Liver (tissue), 9 donors: ENCODE results near the gene ZKSCAN7. TPM values are rescaled to one million over a fixed set of nuclear protein-coding genes. Genes with fewer than 3 reads are reported as not detected.

Source experiments
- DNase-seq: peaks from one replicate; pipeline ENCODE4 v3.0.0-alpha.2; 2017; ENCODE audit warnings: low spot score
- H3K27ac ChIP-seq, 2 donors: one replicate each; pipeline ENCODE4 v1.7.0; 2013; ENCODE audit warnings: inconsistent platforms in 2 of 2, low read length in 2 of 2, control low read depth in 1 of 2, low read depth in 1 of 2, mild to moderate bottlenecking in 1 of 2
- H3K27me3 ChIP-seq, 4 donors: one replicate each; pipeline versions ENCODE4 v1.6.1 to v1.7.0; 2013; ENCODE audit warnings: low read length in 3 of 4, inconsistent platforms in 1 of 4, mild to moderate bottlenecking in 1 of 4, moderate library complexity in 1 of 4; ENCODE audit not compliant: control insufficient read depth in 4 of 4, insufficient read depth in 4 of 4
- H3K36me3 ChIP-seq, 4 donors: one replicate each; pipeline versions ENCODE4 v1.6.1 to v1.7.0; 2013; ENCODE audit warnings: low read length in 3 of 4, mild to moderate bottlenecking in 3 of 4, low read depth in 1 of 4, moderate library complexity in 1 of 4; ENCODE audit not compliant: control insufficient read depth in 4 of 4, insufficient read depth in 3 of 4
- H3K4me1 ChIP-seq, 4 donors: one replicate each; pipeline versions ENCODE4 v1.6.1 to v1.7.0; 2013; ENCODE audit warnings: low read length in 3 of 4, mild to moderate bottlenecking in 3 of 4, moderate library complexity in 1 of 4; ENCODE audit not compliant: control insufficient read depth in 4 of 4, insufficient read depth in 4 of 4
- H3K4me3 ChIP-seq, 3 donors: one replicate each; pipeline versions ENCODE4 v1.6.1 to v1.7.0; 2013; ENCODE audit warnings: low read length in 3 of 3, control low read depth in 1 of 3, low read depth in 1 of 3, mild to moderate bottlenecking in 1 of 3
- H3K9ac ChIP-seq, 2 donors: one replicate each; pipeline ENCODE4 v1.7.0; 2013; ENCODE audit warnings: low read length in 2 of 2, mild to moderate bottlenecking in 2 of 2, moderate library complexity in 2 of 2, control low read depth in 1 of 2, low read depth in 1 of 2
- H3K9me3 ChIP-seq, 4 donors: one replicate each; pipeline versions ENCODE4 v1.6.1 to v1.7.0; 2013; ENCODE audit warnings: low read length in 3 of 4; ENCODE audit not compliant: control insufficient read depth in 4 of 4
- EGR1 ChIP-seq, 2 donors: IDR thresholded peaks; 2 replicates each; pipeline ENCODE4 v1.6.1; 2016 to 2018; ENCODE audit warnings: antibody characterized with exemption in 2 of 2, low read depth in 2 of 2
- FOXA1 ChIP-seq: IDR thresholded peaks from 2 replicates; pipeline ENCODE4 v1.6.1; 2016; ENCODE audit warnings: antibody characterized with exemption
- FOXA2 ChIP-seq: IDR thresholded peaks from 2 replicates; pipeline ENCODE4 v1.6.1; 2016; ENCODE audit warnings: antibody characterized with exemption
- GABPA ChIP-seq, 2 donors: IDR thresholded peaks in 1 of 2; conservative IDR thresholded peaks in 1 of 2; 2 replicates each; pipeline ENCODE4 v1.6.1; 2016; ENCODE audit warnings: antibody characterized with exemption in 2 of 2, mild to moderate bottlenecking in 1 of 2, moderate library complexity in 1 of 2
- HNF4A ChIP-seq, 2 donors: conservative IDR thresholded peaks; 2 replicates each; pipeline ENCODE4 v1.6.1; 2016; ENCODE audit warnings: antibody characterized with exemption in 2 of 2, mild to moderate bottlenecking in 2 of 2
- HNF4G ChIP-seq: IDR thresholded peaks from 2 replicates; pipeline ENCODE4 v1.6.1; 2016; ENCODE audit warnings: antibody characterized with exemption
- JUND ChIP-seq, 2 donors: IDR thresholded peaks; 2 replicates each; pipeline ENCODE4 v1.6.1; 2016; ENCODE audit warnings: antibody characterized with exemption in 2 of 2
- NR2F2 ChIP-seq: IDR thresholded peaks from 2 replicates; pipeline ENCODE4 v1.6.1; 2016; ENCODE audit warnings: antibody characterized with exemption
- RAD21 ChIP-seq, 2 donors: IDR thresholded peaks; 2 replicates each; pipeline ENCODE4 v1.6.1; 2016; ENCODE audit warnings: antibody characterized with exemption in 2 of 2, mild to moderate bottlenecking in 2 of 2
- RXRA ChIP-seq, 2 donors: IDR thresholded peaks; 2 replicates each; pipeline ENCODE4 v1.6.1; 2017 to 2018; ENCODE audit warnings: antibody characterized with exemption in 2 of 2, mild to moderate bottlenecking in 1 of 2
- SP1 ChIP-seq: IDR thresholded peaks from 2 replicates; pipeline ENCODE4 v1.6.1; 2018; ENCODE audit warnings: antibody characterized with exemption, mild to moderate bottlenecking
- TAF1 ChIP-seq: conservative IDR thresholded peaks from 2 replicates; pipeline ENCODE4 v1.6.1; 2016; ENCODE audit warnings: antibody characterized with exemption, mild to moderate bottlenecking
- YY1 ChIP-seq: IDR thresholded peaks from 2 replicates; pipeline ENCODE4 v1.6.1; 2016; ENCODE audit warnings: antibody characterized with exemption, mild to moderate bottlenecking
- WGBS: extraction: QIAGEN DNeasy Blood & Tissue Kit; methylation state at CpG from one replicate; pipeline ENCODE4 v1.1.7; 2013; 5-methylcytosine and 5-hydroxymethylcytosine counted together
- polyA plus RNA-seq, 2 donors: library from polyadenylated mRNA; stranded (reverse) in 1 of 2; unstranded in 1 of 2; fragments of 200-250 nt in 1 of 2; fragments of >200 nt in 1 of 2; fragmentation: Nextera tagmentation in 1 of 2; extraction: Ambion mirVana in 1 of 2; gene quantifications; one replicate each; pipeline versions ENCODE4 v1.2.1 to v1.2.3, GENCODE V29; 2013 to 2015
- total RNA-seq, 2 donors: library from RNA; depleted of rRNA; stranded (reverse); fragments of >200 nt; gene quantifications; one replicate each; pipeline ENCODE4 v1.2.3, GENCODE V29; 2014
- TF ChIP-seq, protein P1 (sequence below): IDR thresholded peaks from 2 replicates; pipeline ENCODE4 v1.6.1; 2016; ENCODE audit warnings: antibody characterized with exemption, mild to moderate bottlenecking
- TF ChIP-seq, protein P2 (sequence below): fragments of 150-350 bp; IDR thresholded peaks from 2 replicates; pipeline ENCODE4 v1.5.1; 2017; ENCODE audit warnings: improper control_type of control experiment, low read depth, low read length; ENCODE audit not compliant: missing input control
- TF ChIP-seq, protein P3 (sequence below): IDR thresholded peaks from 2 replicates; pipeline ENCODE4 v1.6.1; 2016; ENCODE audit warnings: antibody characterized with exemption
- TF ChIP-seq, protein P4 (sequence below): IDR thresholded peaks from 2 replicates; pipeline ENCODE4 v1.6.1; 2016; ENCODE audit warnings: antibody characterized with exemption
- TF ChIP-seq, protein P5 (sequence below): IDR thresholded peaks from 2 replicates; pipeline ENCODE4 v1.6.1; 2016; ENCODE audit warnings: antibody characterized with exemption
- donor health status: healthy.
- donor health status: healthy.
- donor health status: healthy.
- donor health status: healthy.
- donor health status: healthy.

ZKSCAN7 gene
- total and polyA plus RNA-seq, 4 donors = 1.1 to 4.4 (median 2.2) TPM

DNA sequence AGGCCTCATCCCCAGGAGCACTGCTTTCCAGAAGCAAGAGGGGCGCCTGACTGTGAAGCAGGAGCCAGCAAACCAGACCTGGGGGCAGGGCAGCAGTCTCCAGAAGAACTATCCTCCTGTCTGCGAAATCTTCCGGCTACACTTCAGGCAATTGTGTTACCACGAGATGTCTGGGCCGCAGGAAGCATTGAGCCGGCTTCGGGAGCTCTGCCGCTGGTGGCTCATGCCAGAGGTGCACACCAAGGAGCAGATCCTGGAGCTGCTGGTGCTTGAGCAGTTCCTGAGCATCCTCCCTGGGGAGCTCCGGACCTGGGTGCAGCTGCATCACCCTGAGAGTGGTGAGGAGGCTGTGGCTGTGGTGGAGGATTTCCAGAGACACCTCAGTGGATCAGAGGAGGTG, 2.1 kb downstream of the ZKSCAN7 start (continued):
- TF ChIP-seq, protein P1, sequence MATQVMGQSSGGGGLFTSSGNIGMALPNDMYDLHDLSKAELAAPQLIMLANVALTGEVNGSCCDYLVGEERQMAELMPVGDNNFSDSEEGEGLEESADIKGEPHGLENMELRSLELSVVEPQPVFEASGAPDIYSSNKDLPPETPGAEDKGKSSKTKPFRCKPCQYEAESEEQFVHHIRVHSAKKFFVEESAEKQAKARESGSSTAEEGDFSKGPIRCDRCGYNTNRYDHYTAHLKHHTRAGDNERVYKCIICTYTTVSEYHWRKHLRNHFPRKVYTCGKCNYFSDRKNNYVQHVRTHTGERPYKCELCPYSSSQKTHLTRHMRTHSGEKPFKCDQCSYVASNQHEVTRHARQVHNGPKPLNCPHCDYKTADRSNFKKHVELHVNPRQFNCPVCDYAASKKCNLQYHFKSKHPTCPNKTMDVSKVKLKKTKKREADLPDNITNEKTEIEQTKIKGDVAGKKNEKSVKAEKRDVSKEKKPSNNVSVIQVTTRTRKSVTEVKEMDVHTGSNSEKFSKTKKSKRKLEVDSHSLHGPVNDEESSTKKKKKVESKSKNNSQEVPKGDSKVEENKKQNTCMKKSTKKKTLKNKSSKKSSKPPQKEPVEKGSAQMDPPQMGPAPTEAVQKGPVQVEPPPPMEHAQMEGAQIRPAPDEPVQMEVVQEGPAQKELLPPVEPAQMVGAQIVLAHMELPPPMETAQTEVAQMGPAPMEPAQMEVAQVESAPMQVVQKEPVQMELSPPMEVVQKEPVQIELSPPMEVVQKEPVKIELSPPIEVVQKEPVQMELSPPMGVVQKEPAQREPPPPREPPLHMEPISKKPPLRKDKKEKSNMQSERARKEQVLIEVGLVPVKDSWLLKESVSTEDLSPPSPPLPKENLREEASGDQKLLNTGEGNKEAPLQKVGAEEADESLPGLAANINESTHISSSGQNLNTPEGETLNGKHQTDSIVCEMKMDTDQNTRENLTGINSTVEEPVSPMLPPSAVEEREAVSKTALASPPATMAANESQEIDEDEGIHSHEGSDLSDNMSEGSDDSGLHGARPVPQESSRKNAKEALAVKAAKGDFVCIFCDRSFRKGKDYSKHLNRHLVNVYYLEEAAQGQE = no peak
- no peak for TF ChIP-seq GABPA (IDR thresholded peaks at IDR 0.05 in 1 of 2, conservative IDR thresholded peaks at IDR 0.05 in 1 of 2)
- no peak for TF ChIP-seq FOXA2

DNA sequence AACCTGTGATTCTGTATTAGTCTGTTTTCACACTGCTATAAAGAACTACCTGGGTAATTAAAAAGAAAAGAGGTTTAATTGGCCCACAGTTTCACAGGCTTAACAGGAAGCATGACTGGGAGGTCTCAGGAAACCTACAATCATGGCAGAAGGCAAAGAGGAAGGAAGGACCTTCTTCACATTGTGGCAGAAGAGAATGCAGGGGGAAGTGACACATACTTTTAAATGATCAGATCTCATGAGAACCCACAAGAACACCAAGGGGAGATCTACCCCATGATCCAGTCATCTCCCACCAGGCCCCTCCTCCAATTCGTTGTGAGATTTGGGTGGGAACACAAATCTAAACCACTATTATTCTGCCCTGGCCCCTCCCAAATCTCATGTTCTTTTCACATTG, 6.1 kb downstream of the ZKSCAN7 start:
- Histone ChIP-seq H3K36me3 (peaks cover 3 to 16% (median 9%) of the 10 kb centered on the region in 4 donors), H3K9me3 (peaks cover 5 to 10% (median 6%) of the 10 kb centered on the region in 4 donors), H3K27ac (no peak overlapping the region), H3K9ac (no peak overlapping the region), H3K4me1 (peaks cover 0 to 2% (median under 1%) of the 10 kb centered on the region in 4 donors), H3K27me3 (no peaks in the 10 kb centered on the region), H3K4me3 (no peak overlapping the region)
- DNase-seq = no peak
- 80% methylated on average over 1 of the region's 1 CpG for WGBS
- TF ChIP-seq, protein P1 = no peak
- TF ChIP-seq GABPA (IDR thresholded peaks at IDR 0.05 in 1 of 2, conservative IDR thresholded peaks at IDR 0.05 in 1 of 2) = no peak
- TF ChIP-seq FOXA1 = no peak
- TF ChIP-seq SP1 = no peak
- no peak for TF ChIP-seq FOXA2
- no peak for TF ChIP-seq JUND (IDR thresholded peaks at IDR 0.05)
- TF ChIP-seq, protein P2, sequence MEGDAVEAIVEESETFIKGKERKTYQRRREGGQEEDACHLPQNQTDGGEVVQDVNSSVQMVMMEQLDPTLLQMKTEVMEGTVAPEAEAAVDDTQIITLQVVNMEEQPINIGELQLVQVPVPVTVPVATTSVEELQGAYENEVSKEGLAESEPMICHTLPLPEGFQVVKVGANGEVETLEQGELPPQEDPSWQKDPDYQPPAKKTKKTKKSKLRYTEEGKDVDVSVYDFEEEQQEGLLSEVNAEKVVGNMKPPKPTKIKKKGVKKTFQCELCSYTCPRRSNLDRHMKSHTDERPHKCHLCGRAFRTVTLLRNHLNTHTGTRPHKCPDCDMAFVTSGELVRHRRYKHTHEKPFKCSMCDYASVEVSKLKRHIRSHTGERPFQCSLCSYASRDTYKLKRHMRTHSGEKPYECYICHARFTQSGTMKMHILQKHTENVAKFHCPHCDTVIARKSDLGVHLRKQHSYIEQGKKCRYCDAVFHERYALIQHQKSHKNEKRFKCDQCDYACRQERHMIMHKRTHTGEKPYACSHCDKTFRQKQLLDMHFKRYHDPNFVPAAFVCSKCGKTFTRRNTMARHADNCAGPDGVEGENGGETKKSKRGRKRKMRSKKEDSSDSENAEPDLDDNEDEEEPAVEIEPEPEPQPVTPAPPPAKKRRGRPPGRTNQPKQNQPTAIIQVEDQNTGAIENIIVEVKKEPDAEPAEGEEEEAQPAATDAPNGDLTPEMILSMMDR = no peak
- TF ChIP-seq TAF1 = no peak
- TF ChIP-seq, protein P3, sequence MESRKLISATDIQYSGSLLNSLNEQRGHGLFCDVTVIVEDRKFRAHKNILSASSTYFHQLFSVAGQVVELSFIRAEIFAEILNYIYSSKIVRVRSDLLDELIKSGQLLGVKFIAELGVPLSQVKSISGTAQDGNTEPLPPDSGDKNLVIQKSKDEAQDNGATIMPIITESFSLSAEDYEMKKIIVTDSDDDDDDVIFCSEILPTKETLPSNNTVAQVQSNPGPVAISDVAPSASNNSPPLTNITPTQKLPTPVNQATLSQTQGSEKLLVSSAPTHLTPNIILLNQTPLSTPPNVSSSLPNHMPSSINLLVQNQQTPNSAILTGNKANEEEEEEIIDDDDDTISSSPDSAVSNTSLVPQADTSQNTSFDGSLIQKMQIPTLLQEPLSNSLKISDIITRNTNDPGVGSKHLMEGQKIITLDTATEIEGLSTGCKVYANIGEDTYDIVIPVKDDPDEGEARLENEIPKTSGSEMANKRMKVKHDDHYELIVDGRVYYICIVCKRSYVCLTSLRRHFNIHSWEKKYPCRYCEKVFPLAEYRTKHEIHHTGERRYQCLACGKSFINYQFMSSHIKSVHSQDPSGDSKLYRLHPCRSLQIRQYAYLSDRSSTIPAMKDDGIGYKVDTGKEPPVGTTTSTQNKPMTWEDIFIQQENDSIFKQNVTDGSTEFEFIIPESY = no peak
- no peak for TF ChIP-seq HNF4G
- TF ChIP-seq HNF4A (conservative IDR thresholded peaks at IDR 0.05) = no peak
- no peak for TF ChIP-seq EGR1 (IDR thresholded peaks at IDR 0.05; ENCODE audit: low read depth in 2 of 2)
- no peak for TF ChIP-seq NR2F2
- no peak for TF ChIP-seq RAD21 (IDR thresholded peaks at IDR 0.05)
- TF ChIP-seq, protein P4, sequence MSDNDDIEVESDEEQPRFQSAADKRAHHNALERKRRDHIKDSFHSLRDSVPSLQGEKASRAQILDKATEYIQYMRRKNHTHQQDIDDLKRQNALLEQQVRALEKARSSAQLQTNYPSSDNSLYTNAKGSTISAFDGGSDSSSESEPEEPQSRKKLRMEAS = no peak
- no peak for TF ChIP-seq RXRA (IDR thresholded peaks at IDR 0.05)
- no peak for TF ChIP-seq YY1
- TF ChIP-seq, protein P5, sequence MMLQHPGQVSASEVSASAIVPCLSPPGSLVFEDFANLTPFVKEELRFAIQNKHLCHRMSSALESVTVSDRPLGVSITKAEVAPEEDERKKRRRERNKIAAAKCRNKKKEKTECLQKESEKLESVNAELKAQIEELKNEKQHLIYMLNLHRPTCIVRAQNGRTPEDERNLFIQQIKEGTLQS = no peak
